ENCODE data around the gene RTN4. TPM values are rescaled to one million over a fixed set of nuclear protein-coding genes. Genes with fewer than 3 reads are reported as not detected.

RTN4 gene
- total and polyA plus RNA-seq, 8 donors, result 181 to 373 (median 200) TPM

DNA sequence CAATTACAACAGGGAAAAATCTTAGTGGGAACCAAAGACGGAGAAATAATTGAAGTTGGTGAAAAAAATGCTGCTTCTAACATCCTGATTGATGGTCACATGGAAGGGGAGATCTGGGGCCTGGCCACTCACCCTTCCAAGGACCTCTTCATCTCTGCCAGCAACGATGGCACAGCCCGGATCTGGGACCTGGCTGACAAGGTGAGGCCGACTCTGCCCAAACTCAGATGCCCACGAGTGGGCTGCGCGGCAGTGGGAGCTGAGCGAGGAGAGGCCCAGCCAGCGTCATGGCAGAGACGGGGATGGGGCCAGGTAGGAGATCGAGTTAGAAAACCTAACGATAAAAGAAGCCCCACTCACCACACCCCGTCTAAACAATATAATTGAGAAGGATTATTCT lies 87.7 kb downstream of the RTN4 start:
- H3K4me1 ChIP-seq, result peaks cover 0 to 3% of the 10 kb centered on the region in 2 donors
- H3K27ac ChIP-seq, result no peak overlapping the region
- no peak overlapping the region for H3K4me3 ChIP-seq
- ATAC-seq (no peak), DNase-seq (no peak)
- intact Hi-C loops (cut with DNase I), result no loop called here
- TF ChIP-seq CTCF (IDR thresholded peaks at IDR 0.05), result no peak
- no peaks in the 10 kb centered on the region for H3K9me3 ChIP-seq
- no peaks in the 10 kb centered on the region for H3K27me3 ChIP-seq
- peaks cover 0 to 9% of the 10 kb centered on the region in 2 donors for H3K36me3 ChIP-seq

DNA sequence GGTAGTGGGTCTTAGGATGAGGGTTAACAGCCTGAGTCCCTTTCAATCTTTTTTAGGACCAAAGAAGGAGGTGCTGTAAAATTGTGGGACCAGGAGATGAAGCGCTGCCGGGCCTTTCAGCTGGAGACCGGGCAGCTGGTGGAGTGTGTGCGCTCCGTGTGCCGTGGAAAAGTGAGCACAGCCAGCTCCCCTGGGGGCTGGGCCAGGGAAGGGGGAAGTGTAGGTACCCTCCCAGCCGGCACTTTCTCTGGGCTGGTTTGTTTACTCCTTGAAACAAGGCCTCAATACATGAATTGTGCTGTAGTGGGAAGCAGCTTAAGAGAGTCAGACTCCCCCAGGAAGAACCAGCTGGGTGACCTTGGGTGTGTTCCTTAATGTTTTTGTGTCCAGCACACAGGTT lies 90.1 kb downstream of the RTN4 start:
- no peaks in the 10 kb centered on the region for H3K9me3 ChIP-seq
- DNase-seq (no peak), ATAC-seq (no peak)
- no peak overlapping the region for H3K4me3 ChIP-seq
- no peaks in the 10 kb centered on the region for H3K36me3 ChIP-seq
- TF ChIP-seq CTCF (IDR thresholded peaks at IDR 0.05), result no peak
- H3K4me1 ChIP-seq, result peaks cover 3 to 8% of the 10 kb centered on the region in 2 donors
- H3K27ac ChIP-seq, result no peak overlapping the region
- intact Hi-C loops (cut with DNase I), result no loop called here
- no peaks in the 10 kb centered on the region for H3K27me3 ChIP-seq

- no peak overlapping the region for H3K27ac ChIP-seq
- no peak for TF ChIP-seq CTCF (IDR thresholded peaks at IDR 0.05)
Measured at GRCh38 chr2:54958717-54959371, 91.4 kb downstream of the RTN4 start.

DNA sequence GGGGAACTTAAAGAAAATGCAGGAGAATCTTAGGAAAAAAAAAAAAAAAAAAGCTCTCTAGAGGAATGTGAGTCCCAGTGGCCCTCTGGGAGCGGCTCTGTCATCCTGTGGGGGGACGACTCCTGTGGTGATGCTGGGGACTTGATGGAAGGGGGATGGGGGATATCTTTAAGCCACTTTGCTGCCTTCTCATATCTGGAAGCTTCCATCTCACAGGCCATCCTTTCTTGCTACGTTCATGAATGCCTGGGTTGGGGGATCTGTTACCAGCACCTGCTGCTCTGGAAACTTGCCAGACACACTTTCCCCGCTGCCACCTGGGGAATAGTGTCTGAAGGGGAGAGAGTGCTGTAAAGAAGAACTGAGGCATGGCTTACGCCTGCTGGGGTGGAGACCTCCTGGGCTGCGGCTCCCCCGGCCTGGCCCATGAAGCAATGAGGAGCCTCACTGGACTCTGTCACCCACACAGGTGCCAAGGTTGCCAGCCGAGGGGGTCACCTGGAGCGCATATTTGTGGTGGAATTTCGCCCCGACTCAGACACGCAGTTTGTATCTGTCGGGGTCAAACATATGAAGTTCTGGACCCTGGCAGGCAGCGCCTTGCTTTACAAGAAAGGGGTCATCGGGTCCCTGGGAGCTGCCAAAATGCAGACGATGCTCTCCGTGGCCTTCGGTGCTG lies 92.8 kb downstream of the RTN4 start:
- no peaks in the 10 kb centered on the region for H3K27me3 ChIP-seq
- H3K9me3 ChIP-seq, result no peaks in the 10 kb centered on the region
- H3K4me3 ChIP-seq, result no peak overlapping the region
- intact Hi-C loops (cut with DNase I), result no loop called here
- ATAC-seq (no peak), DNase-seq (no peak)
- TF ChIP-seq CTCF (IDR thresholded peaks at IDR 0.05), result no peak
- peaks cover 0 to 8% of the 10 kb centered on the region in 2 donors for H3K4me1 ChIP-seq
- H3K27ac ChIP-seq, result no peak overlapping the region
- H3K36me3 ChIP-seq, result no peaks in the 10 kb centered on the region

More at GRCh38 chr2:54958717-54959371, 91.4 kb downstream of the RTN4 start:
- DNase-seq (no peak), ATAC-seq (no peak)
- H3K27me3 ChIP-seq, result no peaks in the 10 kb centered on the region
- no peaks in the 10 kb centered on the region for H3K36me3 ChIP-seq
- H3K9me3 ChIP-seq, result no peaks in the 10 kb centered on the region
- peaks cover 3 to 8% of the 10 kb centered on the region in 2 donors for H3K4me1 ChIP-seq
- intact Hi-C loops (cut with DNase I), result no loop called here
- H3K4me3 ChIP-seq, result no peak overlapping the region

DNA sequence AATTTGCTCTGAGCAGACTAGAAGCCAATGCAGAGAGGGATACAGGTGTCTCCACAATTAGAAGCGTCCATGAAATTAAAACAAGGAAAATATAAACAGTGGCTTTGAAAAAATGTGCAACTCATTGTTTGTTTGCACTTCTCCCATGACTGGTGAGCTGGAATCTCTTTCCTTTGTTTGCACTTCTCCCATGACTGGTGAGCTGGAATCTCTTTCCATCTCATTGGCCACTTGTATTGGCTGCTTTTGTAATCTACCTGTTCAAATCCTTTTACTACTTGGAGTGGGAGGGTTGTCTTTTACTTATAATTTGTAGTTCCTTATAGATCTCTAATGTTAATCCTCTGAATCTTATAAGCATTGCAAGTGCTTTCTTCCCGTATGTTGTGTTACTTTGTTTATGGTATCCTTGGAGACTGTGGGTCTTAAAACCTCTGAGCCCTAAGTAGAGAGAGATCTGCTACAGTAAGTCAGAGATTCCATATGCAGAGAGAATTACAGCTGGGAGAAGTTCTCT lies 94.1 kb downstream of the RTN4 start:
- peak; percentile 49 for ATAC-seq
- no peak for DNase-seq
- no peak overlapping the region for H3K27ac ChIP-seq
- no peak overlapping the region for H3K4me3 ChIP-seq
- no peak for TF ChIP-seq CTCF (IDR thresholded peaks at IDR 0.05)
- no peaks in the 10 kb centered on the region for H3K27me3 ChIP-seq
- no peaks in the 10 kb centered on the region for H3K36me3 ChIP-seq
- intact Hi-C loops (cut with DNase I), result no loop called here
- no peaks in the 10 kb centered on the region for H3K9me3 ChIP-seq
- peaks cover 0 to 8% of the 10 kb centered on the region in 2 donors for H3K4me1 ChIP-seq

Data from left lung (tissue), 10 donors.